Lung microvascular endothelial cell (primary cell): Measurements from ENCODE around the gene MAGI1. TPM values are rescaled to one million over a fixed set of nuclear protein-coding genes. Genes with fewer than 3 reads are reported as not detected.

Source experiments
- DNase-seq, 2 donors: peaks; one replicate each; pipeline versions ENCODE4 v3.0.0 to v3.0.0-alpha.2; 2010; ENCODE audit warnings: low read depth in 2 of 2
- total RNA-seq: library from RNA; depleted of rRNA; stranded (reverse); fragments of >200 nt; gene quantifications from 2 replicates; pipeline ENCODE4 v1.2.1, GENCODE V29; 2014

MAGI1 gene
- total RNA-seq, 1 donor from 2014 or later: 76.4 TPM

- DNase-seq: no peak
Observed at GRCh38 chr3:65974509-65974908, 64.2 kb downstream of the MAGI1 start.

- DNase-seq: no peak
Observed at GRCh38 chr3:65972765-65973164, 66.0 kb downstream of the MAGI1 start.

- DNase-seq: no peak
Observed at GRCh38 chr3:65971293-65972252, 67.1 kb downstream of the MAGI1 start.

GRCh38 chr3:65968996-65969395 lies 69.7 kb downstream of the MAGI1 start:
- DNase-seq: no peak

GRCh38 chr3:65967451-65967850 lies 71.3 kb downstream of the MAGI1 start:
- no peak for DNase-seq

- no peak for DNase-seq
Observed at GRCh38 chr3:65964838-65965237, 73.9 kb downstream of the MAGI1 start.

GRCh38 chr3:65963787-65964677 lies 74.7 kb downstream of the MAGI1 start:
- DNase-seq: peak; percentile 24 to 95

GRCh38 chr3:65961733-65962132 lies 77.0 kb downstream of the MAGI1 start:
- peak in 1 of 2 donors; percentile 75 for DNase-seq

GRCh38 chr3:65961128-65961527 lies 77.6 kb downstream of the MAGI1 start:
- no peak for DNase-seq

GRCh38 chr3:65960087-65960486 lies 78.6 kb downstream of the MAGI1 start:
- no peak for DNase-seq

GRCh38 chr3:65958216-65958615 lies 80.5 kb downstream of the MAGI1 start:
- no peak for DNase-seq

GRCh38 chr3:65955792-65956477 lies 82.8 kb downstream of the MAGI1 start:
- peak; percentile 59 to 66 for DNase-seq

GRCh38 chr3:65953881-65954733 lies 84.6 kb downstream of the MAGI1 start:
- peak; percentile 44 to 78 for DNase-seq

GRCh38 chr3:65953301-65953812 lies 85.4 kb downstream of the MAGI1 start:
- DNase-seq: peak; percentile 23 to 58

GRCh38 chr3:65952842-65953241 lies 85.9 kb downstream of the MAGI1 start:
- DNase-seq: no peak

- peak; percentile 79 to 84 for DNase-seq
Observed at GRCh38 chr3:65951836-65952505, 86.7 kb downstream of the MAGI1 start.

GRCh38 chr3:65950340-65951326 lies 88.1 kb downstream of the MAGI1 start:
- peak in 1 of 2 donors; percentile 46 for DNase-seq

GRCh38 chr3:65948841-65949573 lies 89.7 kb downstream of the MAGI1 start:
- peak; percentile 64 to 85 for DNase-seq
